Breast epithelium (tissue), 3 donors: Measurements from ENCODE around the gene ERGIC1.

ENCODE experiments used
- CTCF ChIP-seq, 3 donors: fragments of 450-650 bp; IDR thresholded peaks; one replicate each; pipeline ENCODE4 v1.5.1; 2016 to 2017; ENCODE audit warnings: antibody characterized with exemption in 3 of 3, mild to moderate bottlenecking in 3 of 3, moderate library complexity in 3 of 3
- POLR2A ChIP-seq: fragments of 450-650 bp; IDR thresholded peaks from one replicate; pipeline ENCODE4 v1.6.1; 2016; ENCODE audit warnings: antibody characterized with exemption, mild to moderate bottlenecking, moderate library complexity
- POLR2AphosphoS5 ChIP-seq, 3 donors: sonication (generic); formaldehyde crosslinking; IDR thresholded peaks; one replicate each; pipeline ENCODE4 v1.6.1; 2017; ENCODE audit warnings: antibody characterized with exemption in 3 of 3

GRCh38 chr5:172891716-172892421, 57.8 kb downstream of the ERGIC1 start:
- no peak for TF ChIP-seq CTCF (IDR thresholded peaks at IDR 0.05)
- TF ChIP-seq POLR2A, result no peak
- TF ChIP-seq POLR2AphosphoS5 (IDR thresholded peaks at IDR 0.05), result peak in 1 of 3 donors; percentile 34
